HL-60 (cell line): ENCODE data around the gene SGK1.
"Not testable (repeated sequence)": the region's sequence is repeated elsewhere in the genome, so short reads cannot be mapped to it uniquely, and the experiment has no call there.

Experiments used
- POLR2AphosphoS5 ChIP-seq: IDR thresholded peaks from 2 replicates; pipeline ENCODE4 v1.6.1; 2012; ENCODE audit warnings: low read depth
- TF ChIP-seq, protein P1 (sequence below): IDR thresholded peaks from one replicate; pipeline ENCODE4 v1.5.1; 2011; ENCODE audit warnings: low read length, control low read depth, inconsistent platforms; ENCODE audit not compliant: insufficient read depth

GRCh38 chr6:134304381-134304780 lies 13.5 kb downstream of the SGK1 start:
- TF ChIP-seq, protein P1, sequence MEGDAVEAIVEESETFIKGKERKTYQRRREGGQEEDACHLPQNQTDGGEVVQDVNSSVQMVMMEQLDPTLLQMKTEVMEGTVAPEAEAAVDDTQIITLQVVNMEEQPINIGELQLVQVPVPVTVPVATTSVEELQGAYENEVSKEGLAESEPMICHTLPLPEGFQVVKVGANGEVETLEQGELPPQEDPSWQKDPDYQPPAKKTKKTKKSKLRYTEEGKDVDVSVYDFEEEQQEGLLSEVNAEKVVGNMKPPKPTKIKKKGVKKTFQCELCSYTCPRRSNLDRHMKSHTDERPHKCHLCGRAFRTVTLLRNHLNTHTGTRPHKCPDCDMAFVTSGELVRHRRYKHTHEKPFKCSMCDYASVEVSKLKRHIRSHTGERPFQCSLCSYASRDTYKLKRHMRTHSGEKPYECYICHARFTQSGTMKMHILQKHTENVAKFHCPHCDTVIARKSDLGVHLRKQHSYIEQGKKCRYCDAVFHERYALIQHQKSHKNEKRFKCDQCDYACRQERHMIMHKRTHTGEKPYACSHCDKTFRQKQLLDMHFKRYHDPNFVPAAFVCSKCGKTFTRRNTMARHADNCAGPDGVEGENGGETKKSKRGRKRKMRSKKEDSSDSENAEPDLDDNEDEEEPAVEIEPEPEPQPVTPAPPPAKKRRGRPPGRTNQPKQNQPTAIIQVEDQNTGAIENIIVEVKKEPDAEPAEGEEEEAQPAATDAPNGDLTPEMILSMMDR: not testable (repeated sequence)
- not testable (repeated sequence) for TF ChIP-seq POLR2AphosphoS5
